Astrocyte of the cerebellum (primary cell): Measurements from ENCODE around the gene PAXX.

Experiments
- DNase-seq: peaks from one replicate; pipeline ENCODE4 v3.0.0-alpha.2; 2011; ENCODE audit warnings: low read depth
- H3K4me3 ChIP-seq: 2 replicates; pipeline ENCODE4 v1.5.1; 2011; ENCODE audit warnings: mild to moderate bottlenecking, low read depth, low read length, moderate library complexity
- in situ Hi-C: cut with HindIII; loops from 2 replicates; pipeline ENCODE4 v1.10.0; 2017; ENCODE audit warnings: low sequenced_read_pairs
- TF ChIP-seq, protein P1 (sequence below): IDR thresholded peaks from 2 replicates; pipeline ENCODE4 v1.5.1; 2012; ENCODE audit warnings: low read length, low read depth, moderate library complexity, mild to moderate bottlenecking; ENCODE audit errors: missing control alignments

PAXX gene

GRCh38 chr9:137008312-137008711 is 16.1 kb downstream of the PAXX start:
- DNase-seq: no peak
- no peak overlapping the region for H3K4me3 ChIP-seq
- in situ Hi-C loops: no loop called here
- TF ChIP-seq, protein P1, sequence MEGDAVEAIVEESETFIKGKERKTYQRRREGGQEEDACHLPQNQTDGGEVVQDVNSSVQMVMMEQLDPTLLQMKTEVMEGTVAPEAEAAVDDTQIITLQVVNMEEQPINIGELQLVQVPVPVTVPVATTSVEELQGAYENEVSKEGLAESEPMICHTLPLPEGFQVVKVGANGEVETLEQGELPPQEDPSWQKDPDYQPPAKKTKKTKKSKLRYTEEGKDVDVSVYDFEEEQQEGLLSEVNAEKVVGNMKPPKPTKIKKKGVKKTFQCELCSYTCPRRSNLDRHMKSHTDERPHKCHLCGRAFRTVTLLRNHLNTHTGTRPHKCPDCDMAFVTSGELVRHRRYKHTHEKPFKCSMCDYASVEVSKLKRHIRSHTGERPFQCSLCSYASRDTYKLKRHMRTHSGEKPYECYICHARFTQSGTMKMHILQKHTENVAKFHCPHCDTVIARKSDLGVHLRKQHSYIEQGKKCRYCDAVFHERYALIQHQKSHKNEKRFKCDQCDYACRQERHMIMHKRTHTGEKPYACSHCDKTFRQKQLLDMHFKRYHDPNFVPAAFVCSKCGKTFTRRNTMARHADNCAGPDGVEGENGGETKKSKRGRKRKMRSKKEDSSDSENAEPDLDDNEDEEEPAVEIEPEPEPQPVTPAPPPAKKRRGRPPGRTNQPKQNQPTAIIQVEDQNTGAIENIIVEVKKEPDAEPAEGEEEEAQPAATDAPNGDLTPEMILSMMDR: no peak

DNA sequence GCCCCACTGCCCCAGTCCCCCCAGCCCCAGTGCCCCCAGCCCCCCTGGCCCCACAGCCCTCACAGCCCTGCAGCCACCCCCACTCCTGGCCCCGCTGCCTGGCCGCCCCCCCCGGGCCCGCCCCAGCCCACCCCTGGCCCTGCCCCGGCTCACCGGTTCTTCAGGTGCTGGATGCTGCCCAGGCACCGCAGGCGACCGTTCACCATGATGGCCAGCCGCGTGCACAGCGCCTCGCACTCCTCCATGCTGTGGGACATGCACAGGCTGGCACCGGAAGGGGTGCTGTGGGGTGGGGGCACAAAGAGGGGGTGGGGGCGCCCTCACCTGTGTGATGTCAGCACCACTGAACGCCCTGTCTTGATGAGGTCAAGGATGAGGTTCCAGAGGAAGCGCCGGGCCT is 17.0 kb downstream of the PAXX start:
- in situ Hi-C loops: no loop called here
- no peak for DNase-seq
- TF ChIP-seq, protein P1: no peak
- no peak overlapping the region for H3K4me3 ChIP-seq

DNA sequence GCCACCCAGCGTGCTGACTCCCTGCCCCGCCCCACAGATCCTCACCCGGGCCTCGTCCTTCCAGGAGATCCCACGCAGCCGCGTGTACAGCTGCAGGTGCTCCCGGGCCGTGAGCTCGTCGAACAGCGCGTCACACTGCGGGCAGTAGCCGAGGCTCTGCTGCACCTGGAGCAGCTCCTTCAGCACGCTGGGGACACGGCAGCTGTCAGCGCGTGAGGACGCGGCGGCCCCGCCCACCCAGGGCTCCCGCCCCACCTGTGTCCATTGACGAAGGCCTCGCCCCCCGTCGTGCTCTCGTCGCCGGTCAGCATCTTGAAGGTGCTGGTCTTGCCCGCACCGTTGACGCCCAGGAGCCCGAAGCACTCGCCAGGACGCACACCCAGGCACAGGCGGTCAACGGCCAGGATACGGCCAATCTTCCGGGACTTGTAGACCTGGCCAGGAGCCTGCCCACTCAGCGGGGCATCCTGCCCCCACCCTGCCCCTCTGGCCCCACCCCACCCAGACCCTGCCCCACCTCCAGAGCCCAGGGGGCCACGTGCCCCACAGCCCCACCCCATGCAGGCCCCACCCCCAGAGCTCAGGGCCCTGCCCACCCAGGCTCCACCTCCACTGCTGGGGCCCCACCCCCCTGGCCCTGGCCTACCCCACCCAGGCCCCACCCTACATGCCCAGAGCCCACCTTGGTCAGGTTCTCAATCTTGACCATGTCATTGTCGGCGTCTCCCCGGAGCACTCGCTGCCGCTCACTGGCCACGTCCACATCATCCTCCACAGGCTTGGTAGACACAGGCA is 17.9 kb downstream of the PAXX start:
- no peak overlapping the region for H3K4me3 ChIP-seq
- in situ Hi-C loops: no loop called here
- TF ChIP-seq, protein P1: no peak
- DNase-seq: no peak

DNA sequence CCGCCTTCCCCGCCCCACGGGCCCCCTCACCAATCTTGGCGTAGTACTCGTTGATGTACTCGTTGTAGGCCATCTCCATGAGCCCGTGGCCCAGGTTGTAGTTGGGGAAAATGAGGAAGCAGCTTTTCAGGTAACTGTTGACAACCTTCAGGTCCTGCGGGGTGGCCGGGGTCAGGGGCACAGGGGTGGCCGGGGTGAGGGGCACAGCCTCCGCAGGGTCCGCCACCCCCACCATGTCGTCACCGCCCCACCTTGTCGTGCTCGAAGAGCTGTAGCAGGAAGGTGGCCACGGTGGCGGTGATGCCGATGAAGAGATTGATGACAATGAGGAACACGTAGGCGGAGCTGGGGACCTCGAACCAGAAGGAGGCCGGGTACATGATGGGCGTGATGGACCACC is 18.9 kb downstream of the PAXX start:
- TF ChIP-seq, protein P1: no peak
- H3K4me3 ChIP-seq: no peak overlapping the region
- DNase-seq: no peak
- in situ Hi-C loops: no loop called here

- DNase-seq: no peak
- TF ChIP-seq, protein P1: no peak
- in situ Hi-C loops: no loop called here
- no peak overlapping the region for H3K4me3 ChIP-seq
These were observed 19.9 kb downstream of the PAXX start for GRCh38 chr9:137011907-137012675.

DNA sequence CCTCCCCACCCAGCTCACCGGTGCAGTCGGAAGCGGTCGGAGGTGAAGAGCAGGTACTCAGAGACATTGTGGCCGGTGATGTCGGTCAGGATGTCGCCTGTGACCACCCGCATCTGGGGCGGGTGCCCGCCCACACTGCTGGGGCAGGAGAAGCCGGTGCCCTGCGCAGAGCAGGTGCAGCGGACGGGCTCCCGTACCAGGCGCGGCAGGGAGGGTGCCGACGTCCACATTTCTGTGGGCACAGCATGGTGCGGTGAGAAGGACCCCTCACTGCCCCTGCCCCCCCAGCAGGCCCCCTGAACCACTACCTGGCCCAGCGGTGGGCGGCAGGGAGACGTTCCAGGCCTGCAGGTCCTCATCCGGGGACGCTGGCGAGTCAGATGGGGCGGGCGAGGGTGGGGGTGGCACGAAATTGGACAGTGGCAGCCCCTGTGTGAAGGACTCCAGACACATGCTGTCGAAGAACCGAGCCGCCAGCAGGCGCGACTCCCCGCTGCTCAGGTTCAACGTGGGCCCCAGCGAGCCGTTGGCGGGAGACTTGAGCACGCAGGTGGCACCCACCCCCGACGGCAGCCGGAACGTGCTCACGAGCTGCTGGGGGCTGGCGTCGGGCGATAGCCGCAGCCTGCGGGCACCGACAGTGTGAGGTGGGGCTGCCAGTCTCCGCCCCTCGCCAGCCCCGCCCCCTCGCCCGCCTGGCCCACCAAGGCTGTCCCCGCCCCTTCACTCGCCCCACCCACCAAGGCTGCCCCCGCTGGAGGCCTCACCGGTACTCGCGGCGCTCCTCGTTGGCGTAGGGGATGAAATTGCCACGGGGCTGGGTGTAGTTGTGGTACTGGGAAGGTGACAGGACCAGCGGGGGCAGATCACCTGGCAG is 20.7 kb downstream of the PAXX start:
- TF ChIP-seq, protein P1: no peak
- DNase-seq: no peak
- H3K4me3 ChIP-seq: no peak overlapping the region
- in situ Hi-C loops: no loop called here
